Ovary (tissue), 9 donors: ENCODE results near the gene TNPO3. TPM values are rescaled to one million over a fixed set of nuclear protein-coding genes. Genes with fewer than 3 reads are reported as not detected.

Experiments used
- DNase-seq, 5 donors: peaks; one replicate each; pipeline ENCODE4 v3.0.0-alpha.2; 2019 to 2020
- H3K27ac ChIP-seq, 2 donors: fragments of 200-600 bp; one replicate each; pipeline versions ENCODE4 v1.5.1 to v1.8.0; 2019 to 2022
- H3K27me3 ChIP-seq: fragments of 200-600 bp; one replicate; pipeline ENCODE4 v1.8.0; 2022
- H3K36me3 ChIP-seq: fragments of 200-600 bp; sonication (generic); one replicate; pipeline ENCODE4 v1.5.1; 2019
- H3K4me1 ChIP-seq: one replicate; pipeline ENCODE4 v1.8.1; 2013; ENCODE audit warnings: mild to moderate bottlenecking, moderate library complexity; ENCODE audit not compliant: insufficient read depth
- H3K4me3 ChIP-seq: fragments of 200-600 bp; sonication (generic); one replicate; pipeline ENCODE4 v1.5.1; 2017
- H3K9me3 ChIP-seq, 2 donors: fragments of 200-600 bp in 1 of 2; sonication (generic) in 1 of 2; one replicate each; pipeline versions ENCODE4 v1.5.1 to v1.8.1; 2013 to 2019; ENCODE audit warnings: mild to moderate bottlenecking in 1 of 2, moderate library complexity in 1 of 2
- EP300 ChIP-seq: sonication (generic); formaldehyde crosslinking; IDR thresholded peaks from one replicate; pipeline ENCODE4 v1.6.1; 2017; ENCODE audit warnings: antibody characterized with exemption
- POLR2A ChIP-seq: fragments of 450-650 bp; IDR thresholded peaks from one replicate; pipeline ENCODE4 v1.6.1; 2017; ENCODE audit warnings: antibody characterized with exemption, mild to moderate bottlenecking, moderate library complexity
- WGBS, 3 donors: extraction: QIAGEN DNeasy Blood & Tissue Kit in 1 of 3; methylation state at CpG; one replicate each; pipeline versions ENCODE4 v1.1.5 to v1.1.7; 2013 to 2017; 5-methylcytosine and 5-hydroxymethylcytosine counted together
- intact Hi-C, 4 donors: fragments of 100-400 bp; cut with DNase I; formaldehyde crosslinking; loops; one replicate each; pipeline versions ENCODE4 v1.11.0 to v1.15.1; 2022 to 2023
- polyA plus RNA-seq, 2 donors: library from polyadenylated mRNA; stranded (reverse); fragments of 200-250 nt in 1 of 2; fragments of 350-450 nt in 1 of 2; fragmentation: Illumina TruSeq in 1 of 2; extraction: RNeasy Lipid Tissue Mini Kit (QIAGEN cat#74804) in 1 of 2; gene quantifications; one replicate each; pipeline ENCODE4 v1.2.3, GENCODE V29; 2013 to 2014
- total RNA-seq, 7 donors: library from RNA; depleted of rRNA in 2 of 7; stranded (reverse); fragments of >200 nt in 2 of 7; fragmentation: NEBNext Ultra II Directional in 3 of 7; extraction: Animal tissue kit (Norgen Biotek cat#: 25700) in 3 of 7; gene quantifications; one replicate each; pipeline versions ENCODE4 v1.1.0 to v1.2.4, GENCODE V29; 2016 to 2023
- TF ChIP-seq, protein P1 (sequence below), 3 donors: fragments of 450-650 bp in 2 of 3; fragments of 200-600 bp in 1 of 3; IDR thresholded peaks; one replicate each; pipeline versions ENCODE4 v1.5.1 to v1.8.0; 2016 to 2022; ENCODE audit warnings: antibody characterized with exemption in 3 of 3, mild to moderate bottlenecking in 1 of 3
- donor health status: DM: no; HTN: no; CAD: no; lungs with moderate emphysema.
- donor health status: DM: no; HTN: no; CAD: no.
- donor health status: Bipolar disorder and iron deficiency.
- donor health status: DM: yes; HTN: yes; CAD: no.
- donor health status: DM: no; HTN: no; CAD: no.
- donor health status: DM: yes; HTN: yes; CAD: no.

Gene TNPO3
- total and polyA plus RNA-seq, 9 donors = 18.6 to 40.1 (median 30.9) TPM

GRCh38 chr7:129032017-129032416 lies 22.9 kb downstream of the TNPO3 start:
- H3K9me3 ChIP-seq = no peaks in the 10 kb centered on the region
- H3K27ac ChIP-seq = no peak overlapping the region
- DNase-seq = no peak
- TF ChIP-seq POLR2A (no peak), EP300 (no peak)
- TF ChIP-seq, protein P1, sequence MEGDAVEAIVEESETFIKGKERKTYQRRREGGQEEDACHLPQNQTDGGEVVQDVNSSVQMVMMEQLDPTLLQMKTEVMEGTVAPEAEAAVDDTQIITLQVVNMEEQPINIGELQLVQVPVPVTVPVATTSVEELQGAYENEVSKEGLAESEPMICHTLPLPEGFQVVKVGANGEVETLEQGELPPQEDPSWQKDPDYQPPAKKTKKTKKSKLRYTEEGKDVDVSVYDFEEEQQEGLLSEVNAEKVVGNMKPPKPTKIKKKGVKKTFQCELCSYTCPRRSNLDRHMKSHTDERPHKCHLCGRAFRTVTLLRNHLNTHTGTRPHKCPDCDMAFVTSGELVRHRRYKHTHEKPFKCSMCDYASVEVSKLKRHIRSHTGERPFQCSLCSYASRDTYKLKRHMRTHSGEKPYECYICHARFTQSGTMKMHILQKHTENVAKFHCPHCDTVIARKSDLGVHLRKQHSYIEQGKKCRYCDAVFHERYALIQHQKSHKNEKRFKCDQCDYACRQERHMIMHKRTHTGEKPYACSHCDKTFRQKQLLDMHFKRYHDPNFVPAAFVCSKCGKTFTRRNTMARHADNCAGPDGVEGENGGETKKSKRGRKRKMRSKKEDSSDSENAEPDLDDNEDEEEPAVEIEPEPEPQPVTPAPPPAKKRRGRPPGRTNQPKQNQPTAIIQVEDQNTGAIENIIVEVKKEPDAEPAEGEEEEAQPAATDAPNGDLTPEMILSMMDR (IDR thresholded peaks at IDR 0.05) = no peak
- H3K36me3 ChIP-seq = no peaks in the 10 kb centered on the region
- intact Hi-C loops = no loop called here
- H3K27me3 ChIP-seq = no peaks in the 10 kb centered on the region
- no peaks in the 10 kb centered on the region for H3K4me1 ChIP-seq
- no peak overlapping the region for H3K4me3 ChIP-seq
- WGBS, 3 donors = 98 to 100% (median 99%) methylated on average over 1 of the region's 1 CpG

- Histone ChIP-seq H3K27me3 (no peaks in the 10 kb centered on the region), H3K9me3 (no peaks in the 10 kb centered on the region), H3K4me3 (no peak overlapping the region), H3K36me3 (no peaks in the 10 kb centered on the region), H3K27ac (no peak overlapping the region), H3K4me1 (no peaks in the 10 kb centered on the region)
- intact Hi-C loops = no loop called here
- no peak for DNase-seq
- TF ChIP-seq POLR2A = no peak
- WGBS, 3 donors = 98 to 99% (median 98%) methylated on average over 3 of the region's 3 CpGs
These were observed 24.5 kb downstream of the TNPO3 start for GRCh38 chr7:129030440-129030839.

DNA sequence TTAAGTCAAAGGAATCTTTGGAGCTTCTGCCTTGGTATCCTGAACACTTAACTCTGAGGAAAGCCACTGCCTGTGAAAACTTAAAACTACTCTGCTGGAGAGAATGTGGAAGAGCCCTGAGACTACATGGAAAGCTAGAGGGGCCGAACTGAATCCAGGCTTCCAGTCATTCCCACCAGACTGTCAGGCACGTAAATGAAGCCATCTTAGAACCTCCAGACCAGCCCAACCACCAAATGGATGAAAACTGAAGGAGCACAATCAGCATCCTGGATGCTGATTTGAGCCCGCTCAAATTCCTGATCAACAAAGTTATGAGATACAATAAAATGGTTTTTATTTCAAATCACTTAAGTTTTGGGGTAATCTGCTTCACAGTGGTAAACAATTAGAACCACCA lies 30.8 kb downstream of the TNPO3 start:
- Histone ChIP-seq H3K36me3 (no peaks in the 10 kb centered on the region), H3K9me3 (no peaks in the 10 kb centered on the region), H3K4me1 (peaks cover 2% of the 10 kb centered on the region), H3K4me3 (no peak overlapping the region), H3K27me3 (no peaks in the 10 kb centered on the region), H3K27ac (no peak overlapping the region)
- intact Hi-C loops = no loop called here
- DNase-seq = no peak
- 83 to 89% (median 84%) methylated on average over 3 of the region's 3 CpGs for WGBS, 3 donors
- TF ChIP-seq POLR2A = no peak
- TF ChIP-seq EP300 = no peak
- TF ChIP-seq, protein P1 (IDR thresholded peaks at IDR 0.05) = no peak

DNA sequence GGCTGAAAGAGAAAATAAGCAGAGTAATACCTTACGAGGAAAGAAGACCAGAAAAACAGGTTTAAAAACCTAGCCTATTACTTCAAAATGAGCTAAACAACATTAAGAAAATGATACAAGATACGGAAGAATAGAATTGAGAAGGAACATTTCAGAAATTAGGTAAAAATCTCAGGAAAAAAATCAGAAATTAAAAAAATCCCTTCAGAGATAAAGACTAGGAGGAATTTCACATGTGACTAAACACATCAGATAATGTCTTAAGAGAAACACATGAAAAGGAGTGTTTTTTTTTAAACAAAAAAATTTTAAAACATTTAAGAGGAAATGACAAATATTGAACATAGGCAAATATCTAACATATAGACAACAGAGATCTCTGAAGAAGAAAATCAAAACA lies 33.3 kb downstream of the TNPO3 start:
- no peaks in the 10 kb centered on the region for H3K9me3 ChIP-seq
- no peak overlapping the region for H3K4me3 ChIP-seq
- TF ChIP-seq POLR2A = no peak
- TF ChIP-seq, protein P1 (IDR thresholded peaks at IDR 0.05) = no peak
- TF ChIP-seq EP300 = no peak
- 94 to 96% (median 96%) methylated on average over 2 of the region's 2 CpGs for WGBS, 3 donors
- DNase-seq = no peak
- no peaks in the 10 kb centered on the region for H3K36me3 ChIP-seq
- intact Hi-C loops = no loop called here
- H3K27me3 ChIP-seq = no peaks in the 10 kb centered on the region
- peaks cover 2% of the 10 kb centered on the region for H3K4me1 ChIP-seq
- H3K27ac ChIP-seq = no peak overlapping the region

GRCh38 chr7:129017933-129018538 lies 36.9 kb downstream of the TNPO3 start:
- no peaks in the 10 kb centered on the region for H3K4me1 ChIP-seq
- intact Hi-C loops = no loop called here
- no peak overlapping the region for H3K4me3 ChIP-seq
- no peaks in the 10 kb centered on the region for H3K36me3 ChIP-seq
- no peaks in the 10 kb centered on the region for H3K27me3 ChIP-seq
- WGBS, 3 donors = 96 to 98% (median 98%) methylated on average over 4 of the region's 4 CpGs
- H3K9me3 ChIP-seq = no peaks in the 10 kb centered on the region
- DNase-seq = no peak
- no peak for TF ChIP-seq POLR2A
- no peak overlapping the region for H3K27ac ChIP-seq
